Karpas-422 (cell line): ENCODE data around the gene EIF3L. TPM values are rescaled to one million over a fixed set of nuclear protein-coding genes. Genes with fewer than 3 reads are reported as not detected.

ENCODE experiments used
- DNase-seq: peaks from one replicate; pipeline ENCODE4 v3.0.0-alpha.2; 2015
- H2AFZ ChIP-seq: fragments of 200-600 bp; sonication (generic); 2 replicates; pipeline ENCODE4 v1.6.1; 2014; ENCODE audit warnings: antibody characterized with exemption, low read length, mixed read lengths
- H3K27ac ChIP-seq: fragments of 200-600 bp; sonication (generic); 2 replicates; pipeline ENCODE4 v1.5.1; 2014; ENCODE audit warnings: mild to moderate bottlenecking, low read length, moderate library complexity
- H3K27me3 ChIP-seq: fragments of 200-600 bp; sonication (generic); 2 replicates; pipeline ENCODE4 v1.6.1; 2014; ENCODE audit warnings: low read length, mixed read lengths
- H3K36me3 ChIP-seq: fragments of 200-600 bp; sonication (generic); 2 replicates; pipeline ENCODE4 v1.6.1; 2014; ENCODE audit warnings: low read length, mixed read lengths; ENCODE audit not compliant: insufficient read depth
- H3K4me1 ChIP-seq: fragments of 200-600 bp; sonication (generic); 2 replicates; pipeline ENCODE4 v1.6.1; 2014; ENCODE audit warnings: mild to moderate bottlenecking, low read length, mixed read lengths
- H3K4me2 ChIP-seq: fragments of 200-600 bp; sonication (generic); 2 replicates; pipeline ENCODE4 v1.6.1; 2014; ENCODE audit warnings: low read length, low read depth, mild to moderate bottlenecking; ENCODE audit not compliant: poor library complexity, severe bottlenecking
- H3K4me3 ChIP-seq: fragments of 200-600 bp; sonication (generic); 2 replicates; pipeline ENCODE4 v1.5.1; 2014; ENCODE audit warnings: mild to moderate bottlenecking, antibody characterized with exemption, low read length, mixed read lengths
- H3K79me2 ChIP-seq: fragments of 200-600 bp; sonication (generic); 2 replicates; pipeline ENCODE4 v1.6.1; 2014; ENCODE audit warnings: mild to moderate bottlenecking, low read length, mixed read lengths
- H3K9ac ChIP-seq: fragments of 200-600 bp; sonication (generic); 2 replicates; pipeline ENCODE4 v1.6.0; 2014; ENCODE audit warnings: low read length
- H3K9me2 ChIP-seq: fragments of 200-600 bp; sonication (generic), shearing (Covaris generic); replicated peaks from 2 replicates; pipeline ENCODE4 v1.6.0; 2014; ENCODE audit warnings: mild to moderate bottlenecking, low read length, moderate library complexity; ENCODE audit not compliant: insufficient read depth
- H3K9me3 ChIP-seq: fragments of 300-700, 200-600 bp; sonication (generic); 2 replicates; pipeline ENCODE4 v1.6.1; 2014; ENCODE audit warnings: low read length, mixed read lengths
- H4K20me1 ChIP-seq: fragments of 200-600 bp; sonication (generic); 2 replicates; pipeline ENCODE4 v1.6.1; 2014; ENCODE audit warnings: mild to moderate bottlenecking, antibody characterized with exemption, low read length, low read depth; ENCODE audit not compliant: insufficient read depth
- total RNA-seq: library from RNA; depleted of rRNA; stranded (reverse); fragments of >200 nt; shearing (Covaris generic); gene quantifications from 2 replicates; pipeline ENCODE4 v1.2.3, GENCODE V29; 2014; ENCODE audit warnings: low replicate concordance

Gene EIF3L
- total RNA-seq, 1 experiment from 2014 or later = 488 TPM

GRCh38 chr22:37887584-37888378 is 38.6 kb downstream of the EIF3L start:
- Histone ChIP-seq H3K4me2 (no peak overlapping the region), H3K36me3 (peaks cover 21% of the 10 kb centered on the region), H3K9me2 (no peaks in the 10 kb centered on the region), H4K20me1 (peaks cover 6% of the 10 kb centered on the region; the same call in 1 of the 2 replicates), H3K4me1 (no peaks in the 10 kb centered on the region), H3K9ac (no peak overlapping the region), H3K9me3 (no peaks in the 10 kb centered on the region), H3K4me3 (no peak overlapping the region), H3K27ac (no peak overlapping the region), H2AFZ (no peak overlapping the region), H3K79me2 (peaks cover 12% of the 10 kb centered on the region), H3K27me3 (no peaks in the 10 kb centered on the region)
- DNase-seq = no peak

GRCh38 chr22:37891926-37892325 is 42.7 kb downstream of the EIF3L start:
- H3K36me3 ChIP-seq = peaks cover 8% of the 10 kb centered on the region
- no peaks in the 10 kb centered on the region for H4K20me1 ChIP-seq
- H3K27me3 ChIP-seq = no peaks in the 10 kb centered on the region
- no peak overlapping the region for H2AFZ ChIP-seq
- no peaks in the 10 kb centered on the region for H3K9me3 ChIP-seq
- no peak overlapping the region for H3K27ac ChIP-seq
- H3K4me3 ChIP-seq = no peak overlapping the region
- DNase-seq = no peak
- H3K79me2 ChIP-seq = no peaks in the 10 kb centered on the region
- no peak overlapping the region for H3K4me2 ChIP-seq
- no peaks in the 10 kb centered on the region for H3K9me2 ChIP-seq
- no peaks in the 10 kb centered on the region for H3K4me1 ChIP-seq
- no peak overlapping the region for H3K9ac ChIP-seq

DNA sequence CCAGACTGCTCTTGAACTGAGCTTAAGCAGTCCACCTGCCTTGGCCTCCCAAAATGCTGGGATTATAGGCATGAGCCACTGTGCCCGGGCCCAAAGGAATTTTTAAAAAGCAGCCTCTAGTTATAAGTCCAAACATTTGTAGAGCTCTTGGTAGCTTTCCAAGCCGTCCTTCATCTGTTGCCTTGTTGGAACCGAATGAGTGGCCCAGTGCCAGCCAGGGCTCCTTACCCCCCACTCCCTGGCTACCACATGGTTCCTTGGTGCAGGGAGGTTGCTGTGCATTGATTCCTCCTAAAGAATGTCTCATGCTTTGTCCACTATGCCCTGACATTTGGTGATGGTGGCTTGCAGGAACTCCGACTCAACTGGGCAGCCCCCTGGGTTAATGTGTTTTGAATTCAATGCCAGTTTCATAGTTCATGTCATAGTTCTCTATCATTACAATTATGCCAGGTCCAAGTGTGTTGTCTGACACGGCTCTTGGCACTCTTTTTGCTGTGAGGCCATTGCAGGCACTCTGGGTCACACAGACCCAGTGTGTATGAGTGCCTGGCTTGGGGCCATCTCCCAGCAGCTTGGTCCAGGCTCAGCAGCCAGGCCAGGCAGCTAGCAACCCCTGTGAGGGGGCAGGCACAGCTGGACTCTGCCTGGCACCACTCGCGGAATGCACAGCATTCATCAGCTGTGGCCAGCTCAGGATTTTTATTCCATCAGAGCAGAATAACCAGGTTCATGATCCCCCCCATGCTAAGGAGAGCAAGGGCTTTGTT is 43.5 kb downstream of the EIF3L start:
- Histone ChIP-seq H3K9me3 (no peaks in the 10 kb centered on the region), H3K9me2 (no peaks in the 10 kb centered on the region), H3K27ac (no peak overlapping the region), H2AFZ (no peak overlapping the region), H3K4me1 (no peaks in the 10 kb centered on the region), H3K79me2 (no peaks in the 10 kb centered on the region), H3K4me2 (no peak overlapping the region), H3K4me3 (no peak overlapping the region), H4K20me1 (no peaks in the 10 kb centered on the region), H3K27me3 (no peaks in the 10 kb centered on the region), H3K9ac (no peak overlapping the region), H3K36me3 (peaks cover 8% of the 10 kb centered on the region)
- no peak for DNase-seq

- H2AFZ ChIP-seq = no peak overlapping the region
- H3K4me3 ChIP-seq = no peak overlapping the region
- no peak overlapping the region for H3K27ac ChIP-seq
- no peaks in the 10 kb centered on the region for H3K79me2 ChIP-seq
- no peaks in the 10 kb centered on the region for H3K27me3 ChIP-seq
- no peak for DNase-seq
- H3K9ac ChIP-seq = no peak overlapping the region
- H3K4me2 ChIP-seq = no peak overlapping the region
- H4K20me1 ChIP-seq = no peaks in the 10 kb centered on the region
- H3K9me2 ChIP-seq = no peaks in the 10 kb centered on the region
- H3K9me3 ChIP-seq = no peaks in the 10 kb centered on the region
- H3K4me1 ChIP-seq = no peaks in the 10 kb centered on the region
- peaks cover 8% of the 10 kb centered on the region for H3K36me3 ChIP-seq
Observed at GRCh38 chr22:37893583-37893983, 44.4 kb downstream of the EIF3L start.

- no peaks in the 10 kb centered on the region for H4K20me1 ChIP-seq
- no peaks in the 10 kb centered on the region for H3K9me3 ChIP-seq
- H3K79me2 ChIP-seq = no peaks in the 10 kb centered on the region
- H3K9me2 ChIP-seq = no peaks in the 10 kb centered on the region
- H3K4me3 ChIP-seq = no peak overlapping the region
- H3K4me2 ChIP-seq = no peak overlapping the region
- no peak overlapping the region for H2AFZ ChIP-seq
- no peak overlapping the region for H3K27ac ChIP-seq
- no peak for DNase-seq
- H3K4me1 ChIP-seq = no peaks in the 10 kb centered on the region
- H3K9ac ChIP-seq = no peak overlapping the region
- no peaks in the 10 kb centered on the region for H3K27me3 ChIP-seq
- H3K36me3 ChIP-seq = peaks cover 1% of the 10 kb centered on the region
Observed at GRCh38 chr22:37894939-37895670, 45.9 kb downstream of the EIF3L start.

- no peaks in the 10 kb centered on the region for H3K9me2 ChIP-seq
- H3K4me2 ChIP-seq = no peak overlapping the region
- DNase-seq = no peak
- H3K9me3 ChIP-seq = no peaks in the 10 kb centered on the region
- H3K27me3 ChIP-seq = no peaks in the 10 kb centered on the region
- H2AFZ ChIP-seq = no peak overlapping the region
- H4K20me1 ChIP-seq = no peaks in the 10 kb centered on the region
- H3K79me2 ChIP-seq = no peaks in the 10 kb centered on the region
- H3K4me1 ChIP-seq = no peaks in the 10 kb centered on the region
- H3K4me3 ChIP-seq = no peak overlapping the region
- H3K9ac ChIP-seq = no peak overlapping the region
- no peaks in the 10 kb centered on the region for H3K36me3 ChIP-seq
- H3K27ac ChIP-seq = no peak overlapping the region
Observed at GRCh38 chr22:37896181-37896592, 47.0 kb downstream of the EIF3L start.

- H3K27me3 ChIP-seq = no peaks in the 10 kb centered on the region
- H3K4me2 ChIP-seq = no peak overlapping the region
- DNase-seq = no peak
- H3K4me1 ChIP-seq = no peaks in the 10 kb centered on the region
- H2AFZ ChIP-seq = no peak overlapping the region
- H3K36me3 ChIP-seq = no peaks in the 10 kb centered on the region
- no peaks in the 10 kb centered on the region for H3K9me3 ChIP-seq
- H4K20me1 ChIP-seq = no peaks in the 10 kb centered on the region
- no peaks in the 10 kb centered on the region for H3K79me2 ChIP-seq
- H3K4me3 ChIP-seq = no peak overlapping the region
- H3K27ac ChIP-seq = no peak overlapping the region
- H3K9ac ChIP-seq = no peak overlapping the region
- no peaks in the 10 kb centered on the region for H3K9me2 ChIP-seq
Observed at GRCh38 chr22:37896939-37897338, 47.7 kb downstream of the EIF3L start.

- Histone ChIP-seq H3K4me1 (no peaks in the 10 kb centered on the region), H3K4me3 (no peak overlapping the region), H4K20me1 (no peaks in the 10 kb centered on the region), H3K9me3 (no peaks in the 10 kb centered on the region), H2AFZ (no peak overlapping the region), H3K27ac (no peak overlapping the region), H3K27me3 (no peaks in the 10 kb centered on the region), H3K36me3 (no peaks in the 10 kb centered on the region), H3K9ac (no peak overlapping the region), H3K4me2 (no peak overlapping the region), H3K79me2 (no peaks in the 10 kb centered on the region), H3K9me2 (no peaks in the 10 kb centered on the region)
- no peak for DNase-seq
Observed at GRCh38 chr22:37897807-37898206, 48.6 kb downstream of the EIF3L start.
